Omental fat pad (tissue), 4 donors: Measurements from ENCODE around the gene FOXP1. TPM values are rescaled to one million over a fixed set of nuclear protein-coding genes. Genes with fewer than 3 reads are reported as not detected.

ENCODE experiments used
- ATAC-seq: fragments of 150-250 bp; one replicate; pipeline ENCODE4 v1.9.1; 2016; ENCODE audit warnings: mild to moderate bottlenecking, moderate library complexity; ENCODE audit not compliant: low FRiP score
- DNase-seq: peaks from one replicate; pipeline ENCODE4 v3.0.0-alpha.2; 2019; ENCODE audit warnings: low spot score
- total RNA-seq, 4 donors: library from RNA; depleted of rRNA; stranded (reverse); fragments of >200 nt; gene quantifications; one replicate each; pipeline ENCODE4 v1.1.0, GENCODE V29; 2016
- TF ChIP-seq, protein P1 (sequence below), 3 donors: fragments of 450-650 bp; IDR thresholded peaks; one replicate each; pipeline ENCODE4 v1.5.1; 2016 to 2017; ENCODE audit warnings: antibody characterized with exemption in 3 of 3, mild to moderate bottlenecking in 3 of 3, moderate library complexity in 2 of 3

Gene FOXP1
- total RNA-seq, 4 donors from 2014 or later: 72.4 to 128 (median 76.7) TPM

DNA sequence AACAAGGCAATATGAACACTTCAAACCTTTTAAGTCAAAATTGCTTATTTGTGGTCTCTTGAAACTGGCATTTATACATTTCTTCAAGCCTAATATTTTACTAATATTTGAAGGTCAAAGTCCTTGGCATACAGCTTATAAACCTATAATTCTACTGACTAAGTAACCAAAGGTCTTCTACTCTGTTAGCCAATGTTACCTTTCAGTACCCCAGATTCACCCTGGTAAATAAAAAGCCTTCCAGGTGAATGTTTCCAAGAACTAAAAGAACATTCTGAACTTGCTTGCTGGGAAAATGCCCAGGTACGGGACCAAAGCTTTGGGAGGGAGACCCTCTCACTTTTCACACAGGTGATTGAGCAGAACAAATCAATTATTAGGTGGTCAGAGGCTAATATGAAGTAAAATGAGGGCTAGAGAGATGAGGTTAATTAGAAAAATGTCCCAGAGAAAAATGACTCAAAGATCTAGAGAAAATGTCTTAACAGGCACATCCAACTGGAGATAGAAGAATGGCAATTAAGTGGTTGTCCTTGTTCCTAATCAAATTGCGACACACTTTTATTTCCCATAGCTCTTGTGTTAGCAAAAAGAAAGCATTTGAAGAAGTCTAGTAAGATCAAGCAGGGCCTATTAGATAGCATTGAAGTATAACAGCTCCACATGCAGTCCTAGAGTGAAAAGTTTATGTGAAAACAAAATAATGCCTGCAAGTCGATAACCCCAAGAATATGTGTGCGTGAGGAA, 232.0 kb downstream of the FOXP1 start:
- ATAC-seq (no peak), DNase-seq (no peak)
- TF ChIP-seq, protein P1, sequence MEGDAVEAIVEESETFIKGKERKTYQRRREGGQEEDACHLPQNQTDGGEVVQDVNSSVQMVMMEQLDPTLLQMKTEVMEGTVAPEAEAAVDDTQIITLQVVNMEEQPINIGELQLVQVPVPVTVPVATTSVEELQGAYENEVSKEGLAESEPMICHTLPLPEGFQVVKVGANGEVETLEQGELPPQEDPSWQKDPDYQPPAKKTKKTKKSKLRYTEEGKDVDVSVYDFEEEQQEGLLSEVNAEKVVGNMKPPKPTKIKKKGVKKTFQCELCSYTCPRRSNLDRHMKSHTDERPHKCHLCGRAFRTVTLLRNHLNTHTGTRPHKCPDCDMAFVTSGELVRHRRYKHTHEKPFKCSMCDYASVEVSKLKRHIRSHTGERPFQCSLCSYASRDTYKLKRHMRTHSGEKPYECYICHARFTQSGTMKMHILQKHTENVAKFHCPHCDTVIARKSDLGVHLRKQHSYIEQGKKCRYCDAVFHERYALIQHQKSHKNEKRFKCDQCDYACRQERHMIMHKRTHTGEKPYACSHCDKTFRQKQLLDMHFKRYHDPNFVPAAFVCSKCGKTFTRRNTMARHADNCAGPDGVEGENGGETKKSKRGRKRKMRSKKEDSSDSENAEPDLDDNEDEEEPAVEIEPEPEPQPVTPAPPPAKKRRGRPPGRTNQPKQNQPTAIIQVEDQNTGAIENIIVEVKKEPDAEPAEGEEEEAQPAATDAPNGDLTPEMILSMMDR (IDR thresholded peaks at IDR 0.05): no peak

DNA sequence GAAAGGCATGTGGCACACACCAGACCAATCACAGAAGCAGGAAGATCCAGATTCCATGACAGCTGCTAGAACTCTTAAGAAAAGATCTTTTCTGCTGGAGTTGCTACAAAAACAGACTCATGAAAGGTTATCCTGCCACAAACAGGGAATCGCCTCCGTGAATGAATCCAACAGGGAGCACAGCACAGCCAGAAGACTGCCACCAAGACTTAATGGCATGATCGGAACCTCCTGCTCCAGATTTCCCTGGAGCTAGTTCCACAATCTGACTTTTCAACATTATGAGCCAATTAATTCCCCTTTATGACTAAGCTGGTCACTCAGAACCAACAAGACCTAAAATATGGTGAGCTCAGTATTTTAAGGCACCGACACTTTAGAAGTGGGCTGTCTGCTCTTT, 232.5 kb downstream of the FOXP1 start:
- TF ChIP-seq, protein P1 (IDR thresholded peaks at IDR 0.05): no peak
- no peak for ATAC-seq
- DNase-seq: no peak

DNA sequence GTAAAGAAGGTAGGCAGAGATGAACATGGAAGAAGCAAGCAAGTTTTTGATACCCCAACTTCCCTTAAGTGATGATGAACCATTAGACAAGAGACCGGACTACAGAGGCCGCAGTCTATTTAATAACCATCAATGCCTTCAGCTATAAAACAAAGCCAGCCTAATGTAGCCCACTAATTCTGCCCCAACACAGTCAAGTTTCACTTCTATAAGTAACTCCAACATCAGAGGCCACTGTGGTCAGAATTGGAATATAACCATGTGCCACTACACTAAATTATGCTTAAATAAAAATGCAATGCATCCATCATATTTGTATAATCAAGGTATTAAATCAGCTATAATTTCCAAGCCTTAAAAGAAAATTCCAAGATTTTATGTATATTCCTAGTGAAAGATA, 234.7 kb downstream of the FOXP1 start:
- DNase-seq (no peak), ATAC-seq (no peak)
- TF ChIP-seq, protein P1 (IDR thresholded peaks at IDR 0.05): no peak

DNA sequence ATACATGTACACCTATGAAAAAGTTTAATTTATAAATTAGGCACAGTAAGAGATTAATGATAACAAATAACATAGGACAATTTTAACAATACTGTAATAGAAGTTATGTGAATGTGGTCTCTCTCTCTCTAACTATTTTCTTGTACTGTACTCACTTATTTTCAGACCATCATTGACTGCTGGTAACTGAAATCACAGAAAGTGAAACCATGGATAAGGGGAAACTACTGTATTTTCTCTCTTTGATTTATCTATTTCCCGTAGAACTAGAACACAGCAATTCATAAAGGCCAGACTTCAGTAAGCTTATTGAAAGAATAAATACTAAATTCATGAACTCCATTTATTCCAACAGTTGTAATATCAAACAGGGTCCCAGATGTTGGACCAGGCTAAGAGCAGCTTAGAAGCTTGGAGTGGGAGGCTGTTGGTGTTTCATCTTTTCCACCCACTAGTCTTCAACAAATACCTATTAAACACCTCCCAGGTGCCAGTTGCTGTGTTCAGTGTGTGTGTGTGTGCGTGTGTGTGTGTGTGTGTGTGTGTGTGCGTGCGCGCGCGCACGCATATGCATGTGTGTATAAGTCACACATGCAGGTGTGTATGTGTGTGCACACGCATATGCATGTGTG, 235.4 kb downstream of the FOXP1 start:
- ATAC-seq (no peak), DNase-seq (no peak)
- TF ChIP-seq, protein P1 (IDR thresholded peaks at IDR 0.05): no peak

DNA sequence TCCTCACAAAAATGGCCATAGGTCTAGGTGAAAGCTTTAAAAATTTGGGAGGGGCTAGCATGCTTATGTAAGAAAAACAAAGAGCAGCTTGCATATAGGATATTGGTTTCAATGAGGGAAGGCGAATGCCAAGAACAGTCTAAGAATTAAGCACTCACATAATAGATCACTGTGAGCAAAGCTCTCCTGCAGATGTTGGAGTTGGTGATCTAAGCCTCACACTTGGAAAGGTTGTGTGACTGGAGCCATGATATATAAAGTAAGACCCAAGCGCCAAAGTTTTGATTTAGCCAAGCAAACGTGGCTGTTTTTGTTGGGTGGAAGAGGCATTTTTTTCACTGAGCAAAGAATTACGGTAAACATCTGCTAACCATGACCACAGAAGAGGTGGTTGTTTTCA, 237.5 kb downstream of the FOXP1 start:
- TF ChIP-seq, protein P1 (IDR thresholded peaks at IDR 0.05): no peak
- DNase-seq (no peak), ATAC-seq (no peak)

DNA sequence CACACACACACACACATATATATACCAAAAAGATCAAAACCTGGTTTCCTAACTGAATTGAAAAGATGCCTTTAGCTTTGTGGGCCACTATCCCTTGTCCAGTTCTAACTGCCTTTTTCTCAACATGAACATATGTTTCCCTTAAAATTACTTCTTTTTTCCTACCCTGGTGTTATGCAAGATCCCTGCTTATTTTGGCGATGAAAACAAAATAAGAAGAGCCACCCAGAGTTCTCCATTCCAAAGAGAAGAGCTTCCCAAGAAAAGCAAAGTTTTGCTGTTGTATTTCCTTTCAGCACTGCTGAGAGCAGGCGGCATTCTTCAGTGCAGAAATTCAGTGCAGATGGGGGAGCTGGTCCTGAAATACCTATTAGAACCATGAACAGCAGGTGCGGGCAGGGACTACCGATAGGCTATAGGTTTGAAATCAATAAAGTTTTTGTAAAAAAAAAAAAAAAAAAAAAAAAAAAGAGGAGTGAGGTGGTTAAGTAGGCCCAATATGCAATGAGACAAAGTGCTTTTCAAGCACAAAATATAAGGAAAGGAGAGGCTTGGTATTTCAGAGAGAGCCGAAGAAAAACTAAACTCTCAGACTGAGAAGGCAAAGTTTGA, 238.0 kb downstream of the FOXP1 start:
- DNase-seq (no peak), ATAC-seq (no peak)
- TF ChIP-seq, protein P1 (IDR thresholded peaks at IDR 0.05): no peak
